OCI-LY3 (cell line): Measurements from ENCODE around the gene TCEA2.
A peak's percentile ranks its signal among the peaks of the same experiment; 100 is the strongest.

Experiments
- H2AFZ ChIP-seq: fragments of 200-600, 300-600 bp; shearing (Covaris generic); 2 replicates; pipeline ENCODE4 v1.6.0; 2014; ENCODE audit warnings: antibody characterized with exemption, low read depth, low read length
- H3K27ac ChIP-seq: fragments of 200-600, 300-600 bp; sonication (generic); 2 replicates; pipeline ENCODE4 v1.5.1; 2014; ENCODE audit warnings: mild to moderate bottlenecking, low read length, moderate library complexity, mixed read lengths
- H3K27me3 ChIP-seq: fragments of 200-600, 300-600 bp; sonication (generic); 2 replicates; pipeline ENCODE4 v1.6.1; 2014; ENCODE audit warnings: low read depth, low read length, mixed read lengths
- H3K36me3 ChIP-seq: fragments of 200-600, 300-600 bp; sonication (generic); replicated peaks from 2 replicates; pipeline ENCODE3; 2014; ENCODE audit warnings: low read depth, low read length, mixed read lengths
- H3K4me1 ChIP-seq: fragments of 300-600, 200-600 bp; sonication (generic); 2 replicates; pipeline ENCODE4 v1.6.1; 2014; ENCODE audit warnings: low read length, mixed read lengths
- H3K4me2 ChIP-seq: fragments of 200-600, 300-600 bp; sonication (generic); 2 replicates; pipeline ENCODE4 v1.6.1; 2014; ENCODE audit warnings: low read length, mixed read lengths
- H3K4me3 ChIP-seq: fragments of 300-600, 200-600 bp; sonication (generic); 2 replicates; pipeline ENCODE4 v1.5.1; 2014; ENCODE audit warnings: antibody characterized with exemption, mild to moderate bottlenecking, low read length, moderate library complexity
- H3K79me2 ChIP-seq: fragments of 300-600, 200-600 bp; shearing (Covaris generic); 2 replicates; pipeline ENCODE4 v1.6.1; 2014; ENCODE audit warnings: mild to moderate bottlenecking, low read length, mixed read lengths
- H3K9ac ChIP-seq: fragments of 300-600, 200-600 bp; shearing (Covaris generic); 2 replicates; pipeline ENCODE4 v1.6.0; 2014; ENCODE audit warnings: mild to moderate bottlenecking, low read length, moderate library complexity
- H3K9me3 ChIP-seq: fragments of 200-600, 300-600 bp; shearing (Covaris generic); 2 replicates; pipeline ENCODE4 v1.6.1; 2014; ENCODE audit warnings: low read length, mixed read lengths; ENCODE audit not compliant: insufficient read depth
- H4K20me1 ChIP-seq: fragments of 200-600, 300-600 bp; sonication (generic); 2 replicates; pipeline ENCODE4 v1.6.1; 2016; ENCODE audit warnings: low read length, mixed read lengths; ENCODE audit not compliant: insufficient read depth
- EZH2phosphoT487 ChIP-seq: fragments of 200-600 bp; shearing (Covaris generic); IDR thresholded peaks from 2 replicates; pipeline ENCODE4 v1.6.1; 2018; ENCODE audit warnings: antibody characterized with exemption, mixed run types, low read depth
- TF ChIP-seq, protein P1 (sequence below): fragments of 200-600, 300-600 bp; sonication (generic); IDR thresholded peaks from 2 replicates; pipeline ENCODE4 v1.5.1; 2014; ENCODE audit warnings: antibody characterized with exemption, low read length, low read depth

The TCEA2 gene

DNA sequence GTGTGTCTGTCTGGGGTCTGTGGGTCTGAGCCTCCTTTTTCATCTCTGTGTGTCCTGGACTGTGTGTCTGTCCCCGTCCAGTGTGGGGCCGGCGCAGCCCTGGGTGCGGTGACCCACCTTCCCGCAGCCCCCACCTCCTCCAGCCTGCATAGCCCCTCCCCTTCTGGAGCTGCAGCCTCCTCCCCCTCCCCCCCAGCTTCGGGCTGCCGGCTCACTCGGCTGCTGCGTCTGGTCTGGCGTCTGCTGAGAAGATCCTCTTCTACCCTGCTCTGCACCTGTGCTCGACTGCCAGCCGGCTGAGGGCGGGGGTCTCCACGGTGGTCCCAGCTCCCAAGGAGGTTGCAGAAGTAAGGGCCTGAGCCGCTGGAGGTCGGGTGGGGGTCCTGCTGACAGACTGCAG, 28.8 kb downstream of the TCEA2 start:
- TF ChIP-seq, protein P1, sequence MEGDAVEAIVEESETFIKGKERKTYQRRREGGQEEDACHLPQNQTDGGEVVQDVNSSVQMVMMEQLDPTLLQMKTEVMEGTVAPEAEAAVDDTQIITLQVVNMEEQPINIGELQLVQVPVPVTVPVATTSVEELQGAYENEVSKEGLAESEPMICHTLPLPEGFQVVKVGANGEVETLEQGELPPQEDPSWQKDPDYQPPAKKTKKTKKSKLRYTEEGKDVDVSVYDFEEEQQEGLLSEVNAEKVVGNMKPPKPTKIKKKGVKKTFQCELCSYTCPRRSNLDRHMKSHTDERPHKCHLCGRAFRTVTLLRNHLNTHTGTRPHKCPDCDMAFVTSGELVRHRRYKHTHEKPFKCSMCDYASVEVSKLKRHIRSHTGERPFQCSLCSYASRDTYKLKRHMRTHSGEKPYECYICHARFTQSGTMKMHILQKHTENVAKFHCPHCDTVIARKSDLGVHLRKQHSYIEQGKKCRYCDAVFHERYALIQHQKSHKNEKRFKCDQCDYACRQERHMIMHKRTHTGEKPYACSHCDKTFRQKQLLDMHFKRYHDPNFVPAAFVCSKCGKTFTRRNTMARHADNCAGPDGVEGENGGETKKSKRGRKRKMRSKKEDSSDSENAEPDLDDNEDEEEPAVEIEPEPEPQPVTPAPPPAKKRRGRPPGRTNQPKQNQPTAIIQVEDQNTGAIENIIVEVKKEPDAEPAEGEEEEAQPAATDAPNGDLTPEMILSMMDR = no peak
- no peak for TF ChIP-seq EZH2phosphoT487
- H3K4me1 ChIP-seq = peaks cover 10% of the 10 kb centered on the region
- no peak overlapping the region for H3K4me2 ChIP-seq
- H3K79me2 ChIP-seq = no peaks in the 10 kb centered on the region
- H3K27me3 ChIP-seq = no peaks in the 10 kb centered on the region
- no peak overlapping the region for H2AFZ ChIP-seq
- no peak overlapping the region for H3K27ac ChIP-seq
- H3K9me3 ChIP-seq = no peaks in the 10 kb centered on the region
- no peak overlapping the region for H3K4me3 ChIP-seq
- H3K36me3 ChIP-seq = no peaks in the 10 kb centered on the region
- H4K20me1 ChIP-seq = 0 out of 2 replicates have a peak, but pooled peaks cover 4% of the 10 kb centered on the region
- H3K9ac ChIP-seq = no peak overlapping the region

DNA sequence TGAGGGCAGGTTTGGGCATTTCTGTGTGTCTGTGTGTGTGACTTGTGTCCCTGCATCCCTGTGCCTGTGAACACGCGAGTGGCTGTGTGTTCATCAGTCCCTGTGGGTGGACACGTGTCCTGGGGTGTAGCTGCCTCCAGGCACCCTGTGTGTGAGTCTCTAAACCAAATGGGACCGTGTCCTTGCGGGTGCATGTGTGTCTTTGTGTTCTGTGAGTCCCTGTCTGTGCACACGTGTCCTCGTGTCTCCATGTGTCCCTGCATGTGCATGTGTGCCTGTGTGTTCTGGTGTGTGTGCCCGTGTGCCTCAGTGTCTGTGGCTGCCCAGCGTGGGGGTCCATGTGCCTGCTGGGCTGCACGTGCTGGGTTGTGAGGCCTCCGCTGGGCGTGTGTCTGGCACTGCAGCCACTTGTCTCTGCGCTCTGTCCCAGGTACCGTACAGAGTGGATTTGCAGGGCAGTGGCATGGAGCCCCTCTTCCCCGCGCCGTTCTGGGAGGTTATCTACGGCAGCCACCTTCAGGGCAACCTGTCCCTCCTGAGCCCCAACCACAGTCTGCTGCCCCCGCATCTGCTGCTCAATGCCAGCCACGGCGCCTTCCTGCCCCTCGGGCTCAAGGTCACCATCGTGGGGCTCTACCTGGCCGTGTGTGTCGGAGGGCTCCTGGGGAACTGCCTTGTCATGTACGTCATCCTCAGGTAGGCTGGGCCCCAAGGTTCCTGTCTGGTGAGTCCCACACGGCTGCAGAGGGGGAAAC, 29.4 kb downstream of the TCEA2 start:
- Histone ChIP-seq H3K4me3 (no peak overlapping the region), H3K27me3 (no peaks in the 10 kb centered on the region), H4K20me1 (0 out of 2 replicates have a peak, but pooled peaks cover 4% of the 10 kb centered on the region), H3K27ac (no peak overlapping the region), H3K4me2 (no peak overlapping the region), H2AFZ (no peak overlapping the region), H3K9me3 (no peaks in the 10 kb centered on the region), H3K9ac (no peak overlapping the region), H3K79me2 (no peaks in the 10 kb centered on the region), H3K36me3 (no peaks in the 10 kb centered on the region), H3K4me1 (peaks cover 10% of the 10 kb centered on the region)
- no peak for TF ChIP-seq EZH2phosphoT487
- TF ChIP-seq, protein P1 = no peak

DNA sequence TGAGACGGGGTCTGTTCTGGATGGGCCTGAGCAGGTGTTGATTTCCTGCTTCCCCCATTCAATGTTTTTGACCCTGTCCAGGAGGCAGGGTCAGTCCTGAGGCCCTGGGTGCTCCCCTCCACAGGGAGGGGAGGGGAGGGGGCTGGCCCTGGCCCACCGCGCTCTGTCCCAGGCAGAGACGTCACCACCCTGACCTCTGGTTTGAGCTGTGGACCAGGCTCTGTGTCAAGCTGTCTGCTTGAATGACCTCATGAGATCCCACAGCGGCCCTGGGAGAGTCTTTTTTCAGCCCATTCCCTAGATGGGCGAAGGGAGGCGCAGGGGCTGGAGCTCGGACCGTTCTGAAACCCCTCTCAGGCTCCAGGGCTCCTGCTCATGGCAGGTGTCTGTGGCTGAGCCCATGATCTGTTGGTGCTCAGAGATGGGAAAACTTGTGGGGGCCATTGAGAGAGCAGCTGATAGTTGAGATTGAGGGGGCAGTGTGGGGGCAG, 30.1 kb downstream of the TCEA2 start:
- Histone ChIP-seq H3K9ac (no peak overlapping the region), H3K4me1 (peaks cover 10% of the 10 kb centered on the region), H3K36me3 (no peaks in the 10 kb centered on the region)

DNA sequence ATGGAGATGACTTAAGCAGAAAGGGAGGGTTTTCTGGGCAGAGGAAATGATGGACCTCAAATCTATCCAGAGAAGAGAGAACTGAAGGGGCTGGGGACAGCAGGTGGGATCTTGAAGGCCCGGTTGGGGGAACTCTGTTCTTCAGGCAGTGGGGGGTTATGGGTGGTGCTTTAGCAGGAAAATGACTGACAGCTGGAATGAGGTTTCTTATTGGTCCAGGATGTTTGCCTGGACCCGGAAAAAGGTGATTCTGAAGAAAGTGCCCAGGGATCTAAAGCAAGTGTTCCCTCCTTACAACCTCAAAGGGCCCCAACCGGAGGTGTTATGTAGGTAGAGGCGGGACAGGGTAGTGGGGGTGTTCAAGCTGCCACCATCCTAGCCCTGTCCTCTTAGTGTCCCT, 32.5 kb downstream of the TCEA2 start:
- Histone ChIP-seq H4K20me1 (no peaks in the 10 kb centered on the region), H3K9ac (no peak overlapping the region), H3K4me2 (peak overlapping the region; percentile 37), H3K79me2 (no peaks in the 10 kb centered on the region), H3K27ac (no peak overlapping the region), H2AFZ (no peak overlapping the region), H3K4me1 (peaks cover 20% of the 10 kb centered on the region), H3K4me3 (no peak overlapping the region), H3K36me3 (no peaks in the 10 kb centered on the region), H3K9me3 (no peaks in the 10 kb centered on the region), H3K27me3 (peaks cover 4% of the 10 kb centered on the region; the same call in 1 of the 2 replicates)
- TF ChIP-seq, protein P1 = no peak
- no peak for TF ChIP-seq EZH2phosphoT487

More for the DNA sequence above, 30.1 kb downstream of the TCEA2 start:
- H3K79me2 ChIP-seq = no peaks in the 10 kb centered on the region
- H2AFZ ChIP-seq = no peak overlapping the region
- H3K9me3 ChIP-seq = no peaks in the 10 kb centered on the region
- H3K27me3 ChIP-seq = no peaks in the 10 kb centered on the region
- H3K27ac ChIP-seq = no peak overlapping the region
- H3K4me3 ChIP-seq = no peak overlapping the region
- 0 out of 2 replicates have a peak, but pooled peaks cover 4% of the 10 kb centered on the region for H4K20me1 ChIP-seq
- no peak overlapping the region for H3K4me2 ChIP-seq
- TF ChIP-seq EZH2phosphoT487 = no peak
- TF ChIP-seq, protein P1 = no peak
